ENCODE measurements around the gene BLZF1.

GRCh38 chr1:169322138-169322537, 45.9 kb upstream of the BLZF1 start:
- TF ChIP-seq CTCF (IDR thresholded peaks at IDR 0.05) (no peak), POLR2A (IDR thresholded peaks at IDR 0.05) (no peak)

Data from esophagus squamous epithelium (tissue), 4 donors.